Measurements from ENCODE around the gene HTR1D.

GRCh38 chr1:23177031-23177430, 40.3 kb downstream of the HTR1D start:
- TF ChIP-seq CTCF (IDR thresholded peaks at IDR 0.05) (no peak), POLR2A (IDR thresholded peaks at IDR 0.05) (no peak)

Measured in thyroid gland (tissue), 4 donors.